Renal cortical epithelial cell (primary cell): ENCODE measurements around the gene C16orf92. TPM values are rescaled to one million over a fixed set of nuclear protein-coding genes. Genes with fewer than 3 reads are reported as not detected.
"Not testable (repeated sequence)": the region's sequence is repeated elsewhere in the genome, so short reads cannot be mapped to it uniquely, and the experiment has no call there.

Experiments
- DNase-seq: peaks from one replicate; pipeline ENCODE4 v3.0.0-alpha.2; 2011; ENCODE audit warnings: low read depth
- total RNA-seq: library from RNA; depleted of rRNA; stranded (reverse); fragments of >200 nt; gene quantifications from 2 replicates; pipeline ENCODE4 v1.2.3, GENCODE V29; 2014

The C16orf92 gene
- total RNA-seq, 1 donor from 2014 or later = not detected

DNA sequence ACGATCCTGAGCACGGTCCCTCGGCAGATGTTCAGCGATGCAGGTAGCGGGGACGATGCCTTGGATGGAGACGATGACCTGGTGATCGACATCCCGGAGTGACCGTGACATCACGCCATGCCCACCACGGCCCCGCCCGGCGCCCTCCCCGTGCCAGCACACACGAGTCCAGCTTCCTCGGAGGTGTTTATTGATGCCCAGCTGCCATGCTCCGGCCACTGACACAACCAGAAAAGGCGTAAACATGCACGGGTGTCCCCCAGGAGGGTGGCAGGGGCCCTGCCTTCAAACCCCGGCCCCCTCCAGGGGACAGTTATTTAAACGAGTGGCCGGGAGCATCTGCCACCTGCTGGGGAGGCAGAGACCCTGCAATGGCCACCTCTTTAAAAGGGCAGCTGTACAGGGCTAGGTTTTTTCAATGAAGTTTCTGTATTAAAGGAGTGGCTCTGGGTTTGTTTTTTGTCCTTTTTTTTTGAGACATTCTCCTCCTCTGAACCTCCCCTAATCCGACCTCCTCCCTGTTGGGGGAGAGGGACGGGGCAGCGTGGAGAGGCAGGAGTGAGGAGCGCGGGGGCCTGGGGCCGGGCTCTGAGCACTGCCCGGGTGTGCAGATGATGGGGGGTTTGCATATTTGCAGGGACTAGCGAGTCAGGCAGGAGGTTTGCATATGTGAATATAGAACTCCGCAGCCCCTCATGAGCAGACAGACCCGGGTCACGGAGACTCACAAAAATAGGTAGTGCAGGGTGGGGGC, 17.5 kb upstream of the C16orf92 start:
- peak; percentile 15 for DNase-seq

DNA sequence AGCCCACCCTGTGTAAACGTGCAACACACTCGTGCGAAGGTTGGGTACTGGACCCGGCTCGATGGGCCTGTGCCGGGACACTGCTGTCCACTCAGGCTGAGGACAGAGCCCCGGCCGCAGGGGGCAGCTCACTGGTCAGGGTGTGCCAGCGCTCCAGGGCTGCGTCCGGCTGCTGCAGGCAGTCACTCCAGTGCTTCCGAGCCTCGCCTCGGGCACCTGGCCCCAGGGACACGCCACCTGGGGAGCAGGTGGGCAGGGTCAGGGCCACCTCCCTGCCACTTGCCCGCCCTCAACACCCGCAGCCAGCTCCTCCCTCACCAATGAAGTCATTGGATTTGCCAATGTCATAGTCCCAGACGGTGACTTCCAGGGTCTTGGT, 16.9 kb upstream of the C16orf92 start:
- no peak for DNase-seq

DNA sequence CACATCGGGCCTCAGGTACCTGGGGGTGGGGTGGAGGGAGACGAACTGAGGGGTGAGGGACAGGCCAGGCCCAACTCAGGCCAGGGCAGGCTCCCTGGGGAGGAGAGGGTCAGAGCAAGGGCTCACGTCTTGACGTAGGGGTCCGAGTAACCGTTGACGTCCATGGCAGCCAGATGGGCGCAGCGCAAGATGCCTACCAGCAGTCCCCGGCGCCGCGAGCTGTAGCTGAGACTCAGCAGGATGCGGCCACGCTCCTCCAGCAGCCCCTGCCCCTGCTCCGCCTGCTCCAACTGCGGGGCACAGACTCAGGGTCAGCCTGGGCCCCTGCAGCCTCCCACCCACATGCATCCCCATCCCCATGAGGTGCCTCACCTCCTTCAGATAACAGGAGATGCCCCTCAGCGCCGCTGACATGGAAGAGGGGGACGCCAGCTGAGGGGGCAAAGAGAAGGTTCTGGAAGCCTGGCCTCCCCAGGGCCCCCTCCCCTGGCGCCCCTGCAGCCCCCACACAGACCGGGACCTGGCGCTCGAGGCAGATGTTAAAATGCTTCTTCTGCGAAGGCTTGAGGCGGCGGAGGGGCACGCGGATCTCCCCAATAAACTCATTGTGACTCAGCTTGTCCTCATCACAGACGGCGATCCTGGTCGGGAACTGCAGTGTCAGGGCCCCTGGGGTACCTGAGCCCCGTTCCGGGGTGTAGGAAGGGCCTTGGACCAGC, 16.2 kb upstream of the C16orf92 start:
- DNase-seq = no peak

DNA sequence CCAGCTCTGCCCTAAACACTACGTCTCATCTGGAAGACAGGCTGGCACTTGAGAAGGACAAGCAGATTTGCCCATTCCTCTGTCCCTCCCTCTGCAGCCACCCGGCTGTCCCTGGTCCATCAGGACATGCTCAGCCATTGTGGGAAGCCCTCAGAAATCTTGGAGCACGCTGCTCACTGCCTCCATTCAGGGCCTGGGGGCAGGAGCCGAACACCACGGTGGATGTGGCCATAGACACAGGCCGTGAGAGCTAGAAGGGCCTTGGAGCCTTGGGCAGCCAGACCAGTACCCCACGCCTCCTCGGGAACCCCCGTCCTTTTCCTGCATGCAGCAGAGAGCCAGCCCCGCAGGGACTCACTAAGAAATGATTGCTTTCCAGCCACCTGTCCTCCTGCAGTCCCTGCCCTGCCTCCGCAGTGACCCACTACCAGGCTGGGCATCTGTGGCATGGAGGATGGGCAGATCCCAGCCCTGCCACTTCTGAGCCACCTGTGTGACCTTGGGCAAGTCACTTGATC, 15.6 kb upstream of the C16orf92 start:
- DNase-seq = no peak

DNA sequence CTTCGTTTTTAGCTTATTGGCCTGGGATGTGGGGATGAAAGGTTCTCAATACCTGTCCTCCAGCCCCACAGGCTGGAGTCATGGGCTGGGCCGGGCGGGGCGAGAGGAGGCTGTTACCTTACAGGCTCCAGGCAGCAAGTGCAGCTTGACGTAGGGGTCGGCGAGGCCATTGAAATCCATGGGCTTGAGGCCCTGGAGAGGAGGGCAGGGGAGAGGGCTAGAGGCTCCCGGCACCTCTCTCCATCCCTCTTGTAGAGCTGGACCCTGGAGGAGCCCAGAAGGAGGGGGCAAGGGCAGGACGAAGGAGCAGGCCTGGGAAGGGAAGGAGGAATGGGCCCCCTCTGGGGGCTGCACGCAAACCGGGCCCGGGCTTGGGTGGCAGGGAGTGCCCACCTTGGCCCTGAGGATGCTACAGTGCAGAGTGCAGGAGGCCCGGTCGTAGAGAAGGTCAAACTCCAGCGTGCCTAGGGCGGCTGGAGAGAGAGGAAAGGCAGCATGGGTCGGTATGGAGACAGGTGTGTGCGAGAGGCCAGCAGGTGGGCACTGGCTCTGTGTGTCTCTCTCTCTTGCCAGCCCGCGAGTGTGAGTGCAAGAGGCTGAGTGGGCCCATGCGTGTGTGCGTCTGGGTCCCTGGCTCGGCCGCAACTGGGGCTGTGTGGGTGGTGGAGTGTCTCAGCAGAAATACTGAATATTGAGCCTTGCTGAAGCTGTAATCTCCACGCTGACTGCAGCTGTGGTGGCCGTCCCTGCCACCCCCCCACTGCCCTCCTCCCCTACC, 13.7 kb upstream of the C16orf92 start:
- DNase-seq = no peak

GRCh38 chr16:30009990-30010843, 12.8 kb upstream of the C16orf92 start:
- no peak for DNase-seq

GRCh38 chr16:30010844-30011713, 11.9 kb upstream of the C16orf92 start, which contains the start of gene DOC2A:
Gene DOC2A, minus strand, starts transcription at chr16:30011027. Its CDS starts 805 bp downstream, at chr16:30010222.
- DNase-seq = no peak

DNA sequence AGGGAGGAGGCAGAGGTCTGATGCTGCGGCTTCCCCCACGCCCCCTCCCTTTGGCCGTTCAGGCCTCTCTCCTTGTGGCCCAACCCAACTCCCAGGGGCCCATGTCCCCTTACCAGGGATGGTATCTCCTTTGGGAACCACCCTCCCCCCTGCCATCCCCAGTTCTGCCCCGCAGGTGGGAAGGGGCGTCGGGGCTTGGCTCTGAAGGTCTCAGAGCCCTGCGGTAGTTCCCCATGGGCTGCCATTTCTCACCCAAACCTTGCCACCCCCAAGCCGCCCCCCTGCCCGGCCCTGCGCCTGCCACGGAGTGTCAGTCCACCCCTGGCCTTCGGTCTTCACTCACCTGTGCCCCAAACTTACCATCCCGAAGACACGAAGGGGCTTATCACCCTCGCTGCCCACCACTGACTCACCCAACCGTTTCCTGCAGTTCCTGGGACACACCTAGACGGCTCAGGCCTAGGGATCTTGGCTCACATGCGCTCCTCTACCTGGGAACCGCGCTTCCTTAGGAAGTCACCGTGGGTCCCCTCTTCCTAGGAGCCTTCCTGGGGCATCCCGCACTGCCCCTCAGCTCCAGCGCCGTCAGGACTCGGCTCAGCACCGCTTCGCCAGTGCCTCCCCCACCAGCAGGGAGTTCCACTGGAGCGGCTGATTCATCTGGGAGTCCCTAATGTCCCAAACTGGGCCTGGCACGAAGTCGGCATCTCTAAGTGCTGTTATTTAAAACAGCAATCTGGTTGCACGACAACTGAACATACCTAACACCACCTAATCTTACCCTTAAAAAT, 11.1 kb upstream of the C16orf92 start:
- DNase-seq = no peak

DNA sequence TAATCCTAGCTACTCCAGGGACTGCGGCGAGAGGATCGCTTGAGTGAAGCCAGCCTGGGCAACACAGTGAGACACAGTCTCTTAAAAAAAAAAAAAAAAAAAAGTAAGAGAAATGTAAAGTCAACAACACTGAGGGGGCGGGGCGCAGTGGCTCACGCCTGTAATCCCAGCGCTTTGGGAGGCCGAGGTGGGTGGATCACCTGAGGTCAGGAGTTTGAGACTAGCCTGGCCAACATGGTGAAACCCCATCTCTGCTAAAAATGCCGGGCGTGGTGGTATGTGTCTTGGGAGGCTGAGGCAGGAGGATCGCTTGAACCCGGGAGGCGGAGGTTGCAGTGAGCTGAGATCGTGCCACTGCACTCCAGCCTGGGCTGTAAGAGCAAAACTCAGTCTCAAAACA, 10.4 kb upstream of the C16orf92 start:
- DNase-seq = not testable (repeated sequence)

DNA sequence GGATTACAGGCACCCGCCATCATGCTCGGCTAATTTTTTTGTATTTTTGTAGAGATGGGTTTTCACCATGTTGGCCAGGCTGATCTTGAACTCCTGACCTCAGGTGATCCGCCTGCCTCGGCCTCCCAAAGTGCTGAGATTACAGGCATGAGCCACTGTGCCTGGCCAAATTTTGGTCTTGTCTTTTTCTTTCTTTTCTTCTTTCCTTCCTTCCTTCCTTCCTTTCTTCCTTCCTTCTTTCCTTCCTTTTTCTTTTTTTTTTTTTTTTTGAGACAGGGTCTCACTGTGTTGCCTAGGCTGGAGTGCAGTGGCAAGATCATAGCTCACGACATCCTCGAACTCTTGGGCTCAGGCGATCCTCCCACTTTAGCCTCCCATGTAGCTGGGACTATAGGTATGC, 7.5 kb upstream of the C16orf92 start:
- not testable (repeated sequence) for DNase-seq

- no peak for DNase-seq
Observed at GRCh38 chr16:30016555-30017276, 6.3 kb upstream of the C16orf92 start.

DNA sequence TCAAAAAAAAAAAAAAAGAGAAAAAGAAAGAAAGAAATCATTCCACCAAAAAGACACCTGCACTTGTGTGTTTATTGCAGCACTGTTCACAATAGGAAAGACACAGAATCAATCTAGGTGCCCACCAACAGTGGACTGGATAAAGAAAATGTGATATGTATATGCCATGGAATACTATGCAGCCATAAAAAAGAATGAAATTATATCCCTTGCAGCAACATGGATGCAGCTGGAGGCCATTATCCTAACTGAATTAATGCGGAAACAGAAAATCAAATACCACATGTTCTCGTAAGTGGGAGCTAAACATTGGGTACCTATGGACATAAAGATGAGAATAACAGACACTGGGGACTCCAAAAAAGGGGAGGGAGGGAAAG, 5.7 kb upstream of the C16orf92 start:
- DNase-seq = no peak

GRCh38 chr16:30017937-30018336, 5.1 kb upstream of the C16orf92 start:
- not testable (repeated sequence) for DNase-seq

- DNase-seq = no peak
Observed at GRCh38 chr16:30018731-30019158, 4.3 kb upstream of the C16orf92 start.

DNA sequence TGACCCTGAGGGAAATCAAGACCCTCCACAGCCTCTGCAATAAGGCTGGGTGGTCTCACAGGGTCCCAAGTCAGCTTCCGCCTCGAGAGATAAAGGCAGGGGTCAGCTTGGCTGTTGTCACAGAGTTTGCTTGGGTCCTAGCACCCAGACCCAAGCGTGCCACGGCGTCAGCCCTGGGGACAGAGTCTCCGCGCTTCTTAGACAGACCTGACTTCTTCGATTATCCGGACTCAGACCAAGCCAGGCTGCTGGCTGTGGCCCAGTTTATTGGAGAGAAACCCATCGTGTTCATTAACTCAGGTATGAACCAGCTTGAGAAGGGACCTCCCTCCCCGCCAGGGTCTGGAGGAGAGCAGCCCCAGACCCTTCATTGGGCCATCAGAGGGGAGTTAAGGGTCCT, 588 bp downstream of the C16orf92 start:
- DNase-seq = no peak

DNA sequence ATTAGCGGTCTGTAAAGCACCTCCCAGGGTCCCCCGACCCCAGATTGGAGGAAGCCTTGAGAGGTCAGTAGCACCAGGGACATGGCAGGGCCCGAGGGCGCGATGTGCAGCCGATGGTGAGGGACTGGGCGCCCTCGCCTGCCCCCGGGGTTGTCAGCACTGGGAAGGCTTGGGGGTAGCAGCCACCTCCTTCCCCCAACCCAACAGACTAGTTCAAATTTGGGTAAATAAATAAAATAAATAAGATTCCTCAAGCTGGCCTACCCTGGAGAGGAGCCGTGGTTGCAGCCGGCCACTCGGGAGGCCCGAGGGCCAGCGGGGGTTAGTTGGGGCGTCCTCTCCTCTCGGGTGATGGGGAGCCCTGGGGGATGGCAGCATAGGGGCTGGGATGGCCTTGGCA, 1.5 kb downstream of the C16orf92 start:
- DNase-seq = no peak

- DNase-seq = no peak
Observed at GRCh38 chr16:30025156-30025555, 2.2 kb downstream of the C16orf92 start.

GRCh38 chr16:30025574-30025973, 2.6 kb downstream of the C16orf92 start:
- no peak for DNase-seq

DNA sequence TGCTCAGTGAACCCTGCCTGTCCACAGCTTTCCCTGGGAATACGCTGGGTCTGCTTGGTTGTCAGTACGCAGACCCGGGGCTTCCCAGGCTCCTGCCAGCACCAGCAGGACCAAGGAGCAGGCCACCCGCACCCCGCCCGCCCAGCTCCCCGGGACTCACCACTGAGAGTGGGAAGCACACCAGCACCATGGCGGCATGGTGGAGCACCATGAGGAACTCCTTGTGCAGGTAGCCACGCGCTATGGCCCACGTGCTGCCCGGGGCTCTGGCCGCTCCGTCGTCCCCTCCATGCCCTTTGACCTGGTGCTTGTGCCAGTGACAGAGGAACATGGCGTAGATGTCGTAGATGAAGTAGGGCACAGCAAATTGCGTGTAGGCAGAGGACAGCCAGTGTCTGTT, 3.5 kb downstream of the C16orf92 start:
- DNase-seq = no peak
